Measurements from ENCODE around the gene RPL36A. TPM values are rescaled to one million over a fixed set of nuclear protein-coding genes. Genes with fewer than 3 reads are reported as not detected.

RPL36A gene
- total RNA-seq: 295 and 656 TPM in 2 replicates

GRCh38 chrX:101390664-101391525, at the start of gene RPL36A:
TSS of gene RPL36A (plus strand) at chrX:101391011. CDS start at chrX:101391044, 33 bp downstream.

GRCh38 chrX:101348452-101349192, 42.2 kb upstream of the RPL36A start, which contains the start of gene TIMM8A:
TSS of gene TIMM8A (minus strand) at chrX:101348742. CDS start at chrX:101348664, 78 bp downstream.

GRCh38 chrX:101385795-101386541, 4.8 kb upstream of the RPL36A start, which contains the start of gene BTK:
TSS of gene BTK (minus strand) at chrX:101386191. CDS start at chrX:101375284, 10,907 bp downstream.

GRCh38 chrX:101407748-101408531, 17.1 kb downstream of the RPL36A start, which contains the start of the genes GLA and HNRNPH2:
TSS of gene GLA (minus strand) at chrX:101407925. CDS start at chrX:101407903, 22 bp downstream.
TSS of gene HNRNPH2 (plus strand) at chrX:101408222. CDS start at chrX:101411989, 3,767 bp downstream.

Other genes with a start within 250 kb of the RPL36A start
- gene DRP2, start 171.2 kb upstream of the RPL36A start, total RNA-seq: 0.22 and 4.0 TPM in 2 replicates
- gene TAF7L, start 99.7 kb upstream of the RPL36A start, total RNA-seq: 0.22 and 1.1 TPM in 2 replicates
- gene TIMM8A, start 42.3 kb upstream of the RPL36A start, total RNA-seq: 2.8 and 6.3 TPM in 2 replicates
- not detected in 2 replicates for gene BTK, start 4.8 kb upstream of the RPL36A start, total RNA-seq
- 38.7 and 55.1 TPM in 2 replicates for gene GLA, start 16.9 kb downstream of the RPL36A start, total RNA-seq
- 50.5 and 58.6 TPM in 2 replicates for gene HNRNPH2, start 17.2 kb downstream of the RPL36A start, total RNA-seq
- gene ARMCX4, start 94.4 kb downstream of the RPL36A start, total RNA-seq: 2.2 and 3.3 TPM in 2 replicates
- 27.6 and 36.3 TPM in 2 replicates for gene ARMCX1, start 159.5 kb downstream of the RPL36A start, total RNA-seq
- 24.9 and 31.8 TPM in 2 replicates for gene ARMCX6, start 227.0 kb downstream of the RPL36A start, total RNA-seq
- 36.9 and 85.8 TPM in 2 replicates for gene ARMCX3, start 232.1 kb downstream of the RPL36A start, total RNA-seq